Measurements from ENCODE around the gene PHC2. TPM values are rescaled to one million over a fixed set of nuclear protein-coding genes. Genes with fewer than 3 reads are reported as not detected.

PHC2 gene
- total RNA-seq, 2 experiments from 2014 or later, result 34.0 to 35.0 TPM

DNA sequence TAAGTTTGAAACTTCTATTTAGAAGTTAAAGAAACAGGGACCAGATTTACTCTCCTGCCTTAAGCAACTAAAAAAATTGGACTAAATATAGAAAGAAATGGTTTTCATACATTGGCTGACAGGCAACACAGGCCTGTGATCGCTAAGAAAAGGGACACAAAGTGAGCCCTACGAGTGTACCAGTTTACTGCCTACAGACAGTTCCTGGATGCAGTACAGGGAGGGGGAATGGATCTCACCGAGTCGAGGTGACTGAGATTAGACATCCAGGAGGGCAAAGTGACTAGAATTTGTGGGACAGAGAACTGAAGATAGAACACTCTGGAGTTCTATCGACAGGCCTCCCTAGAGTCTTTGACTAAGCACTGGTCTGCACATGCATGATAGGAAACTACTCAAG lies 16.0 kb downstream of the PHC2 start:
- no peak overlapping the region for H3K4me3 ChIP-seq (ENCODE audit: low read depth, low read length, poor library complexity, severe bottlenecking)
- H3K79me2 ChIP-seq (ENCODE audit: insufficient read depth, low read depth, low read length), result no peaks in the 10 kb centered on the region
- H3K9me2 ChIP-seq (ENCODE audit: insufficient read depth, low read length), result no peaks in the 10 kb centered on the region
- no peak for DNase-seq (ENCODE audit: low spot score)
- H3K4me1 ChIP-seq (ENCODE audit: insufficient read depth, low read length, poor library complexity, severe bottlenecking), result no peaks in the 10 kb centered on the region
- BruUV-seq (replicated peaks), result no TSS peak
- H2AFZ ChIP-seq (ENCODE audit: low read length), result no peak overlapping the region
- ChIA-PET CTCF (ENCODE audit: unreplicated experiment) (no interaction called here), POLR2A (no interaction called here)
- peaks cover 10% of the 10 kb centered on the region; the same call in 1 of the 2 replicates for H3K9me3 ChIP-seq (ENCODE audit: low read length)
- H3K27ac ChIP-seq (ENCODE audit: low read depth, low read length, poor library complexity, severe bottlenecking), result no peak overlapping the region
- H3K36me3 ChIP-seq (ENCODE audit: insufficient read depth, low read length), result no peaks in the 10 kb centered on the region
- no peak overlapping the region for H3K4me2 ChIP-seq (ENCODE audit: low read length)
- intact Hi-C loops (cut with micrococcal nuclease; ENCODE audit: unreplicated experiment), result no loop called here
- no peaks in the 10 kb centered on the region for H4K20me1 ChIP-seq (ENCODE audit: insufficient read depth, low read length)
- no peak for TF ChIP-seq CTCF (conservative IDR thresholded peaks at IDR 0.05; ENCODE audit: low read length)
- no peak for TF ChIP-seq EZH2phosphoT487 (IDR thresholded peaks at IDR 0.05; ENCODE audit: borderline replicate concordance, low read depth, low read length)

GRCh38 chr1:33410091-33410701 lies 20.7 kb downstream of the PHC2 start:
- ChIA-PET POLR2A (no interaction called here), CTCF (ENCODE audit: unreplicated experiment) (no interaction called here)
- no peaks in the 10 kb centered on the region for H4K20me1 ChIP-seq (ENCODE audit: insufficient read depth, low read length)
- intact Hi-C loops (cut with micrococcal nuclease; ENCODE audit: unreplicated experiment), result no loop called here
- H3K79me2 ChIP-seq (ENCODE audit: insufficient read depth, low read depth, low read length), result no peaks in the 10 kb centered on the region
- no peak overlapping the region for H3K27ac ChIP-seq (ENCODE audit: low read depth, low read length, poor library complexity, severe bottlenecking)
- 0 out of 2 replicates have a peak, but pooled peaks cover 7% of the 10 kb centered on the region for H3K9me3 ChIP-seq (ENCODE audit: low read length)
- H3K4me2 ChIP-seq (ENCODE audit: low read length), result no peak overlapping the region
- no peak for DNase-seq (ENCODE audit: low spot score)
- no peaks in the 10 kb centered on the region for H3K4me1 ChIP-seq (ENCODE audit: insufficient read depth, low read length, poor library complexity, severe bottlenecking)
- no peak overlapping the region for H2AFZ ChIP-seq (ENCODE audit: low read length)
- TF ChIP-seq EZH2phosphoT487 (IDR thresholded peaks at IDR 0.05; ENCODE audit: borderline replicate concordance, low read depth, low read length) (no peak), CTCF (conservative IDR thresholded peaks at IDR 0.05; ENCODE audit: low read length) (no peak)
- H3K9me2 ChIP-seq (ENCODE audit: insufficient read depth, low read length), result no peaks in the 10 kb centered on the region
- no TSS peak for BruUV-seq (replicated peaks)
- H3K36me3 ChIP-seq (ENCODE audit: insufficient read depth, low read length), result no peaks in the 10 kb centered on the region
- no peak overlapping the region for H3K4me3 ChIP-seq (ENCODE audit: low read depth, low read length, poor library complexity, severe bottlenecking)

DNA sequence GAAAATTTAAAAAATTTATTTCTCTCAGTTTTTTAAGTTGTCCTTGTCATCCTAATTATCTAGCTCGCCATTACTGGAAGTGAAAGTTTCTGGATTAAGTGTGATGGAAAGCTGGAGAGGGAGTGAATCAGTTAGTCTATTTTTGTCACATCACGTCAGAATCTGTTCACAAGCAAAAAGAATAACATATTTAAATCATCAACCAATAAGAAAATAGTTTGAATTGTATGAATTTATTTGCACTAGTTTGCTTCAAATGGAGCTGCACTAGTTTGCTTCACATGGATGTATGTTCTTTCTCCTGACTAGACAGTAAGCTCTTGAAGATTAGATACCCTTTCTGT lies 22.8 kb downstream of the PHC2 start:
- no peaks in the 10 kb centered on the region for H4K20me1 ChIP-seq (ENCODE audit: insufficient read depth, low read length)
- ChIA-PET POLR2A (no interaction called here), CTCF (ENCODE audit: unreplicated experiment) (no interaction called here)
- H3K36me3 ChIP-seq (ENCODE audit: insufficient read depth, low read length), result no peaks in the 10 kb centered on the region
- H3K4me2 ChIP-seq (ENCODE audit: low read length), result no peak overlapping the region
- intact Hi-C loops (cut with micrococcal nuclease; ENCODE audit: unreplicated experiment), result no loop called here
- H2AFZ ChIP-seq (ENCODE audit: low read length), result no peak overlapping the region
- no peak for DNase-seq (ENCODE audit: low spot score)
- 0 out of 2 replicates have a peak, but pooled peaks cover 4% of the 10 kb centered on the region for H3K9me3 ChIP-seq (ENCODE audit: low read length)
- no TSS peak for BruUV-seq (replicated peaks)
- no peaks in the 10 kb centered on the region for H3K9me2 ChIP-seq (ENCODE audit: insufficient read depth, low read length)
- H3K79me2 ChIP-seq (ENCODE audit: insufficient read depth, low read depth, low read length), result no peaks in the 10 kb centered on the region
- no peak overlapping the region for H3K27ac ChIP-seq (ENCODE audit: low read depth, low read length, poor library complexity, severe bottlenecking)
- no peak overlapping the region for H3K4me3 ChIP-seq (ENCODE audit: low read depth, low read length, poor library complexity, severe bottlenecking)
- no peaks in the 10 kb centered on the region for H3K4me1 ChIP-seq (ENCODE audit: insufficient read depth, low read length, poor library complexity, severe bottlenecking)
- TF ChIP-seq CTCF (conservative IDR thresholded peaks at IDR 0.05; ENCODE audit: low read length) (no peak), EZH2phosphoT487 (IDR thresholded peaks at IDR 0.05; ENCODE audit: borderline replicate concordance, low read depth, low read length) (no peak)

All from OCI-LY7 (cell line).